Kidney tubule cell (primary cell): Measurements from ENCODE around the gene CXXC5.
"Not testable (repeated sequence)": the region's sequence is repeated elsewhere in the genome, so short reads cannot be mapped to it uniquely, and the experiment has no call there.

ENCODE experiments used
- DNase-seq: peaks from one replicate; pipeline ENCODE4 v3.0.0-alpha.2; 2018; ENCODE audit warnings: low spot score

Gene CXXC5

DNA sequence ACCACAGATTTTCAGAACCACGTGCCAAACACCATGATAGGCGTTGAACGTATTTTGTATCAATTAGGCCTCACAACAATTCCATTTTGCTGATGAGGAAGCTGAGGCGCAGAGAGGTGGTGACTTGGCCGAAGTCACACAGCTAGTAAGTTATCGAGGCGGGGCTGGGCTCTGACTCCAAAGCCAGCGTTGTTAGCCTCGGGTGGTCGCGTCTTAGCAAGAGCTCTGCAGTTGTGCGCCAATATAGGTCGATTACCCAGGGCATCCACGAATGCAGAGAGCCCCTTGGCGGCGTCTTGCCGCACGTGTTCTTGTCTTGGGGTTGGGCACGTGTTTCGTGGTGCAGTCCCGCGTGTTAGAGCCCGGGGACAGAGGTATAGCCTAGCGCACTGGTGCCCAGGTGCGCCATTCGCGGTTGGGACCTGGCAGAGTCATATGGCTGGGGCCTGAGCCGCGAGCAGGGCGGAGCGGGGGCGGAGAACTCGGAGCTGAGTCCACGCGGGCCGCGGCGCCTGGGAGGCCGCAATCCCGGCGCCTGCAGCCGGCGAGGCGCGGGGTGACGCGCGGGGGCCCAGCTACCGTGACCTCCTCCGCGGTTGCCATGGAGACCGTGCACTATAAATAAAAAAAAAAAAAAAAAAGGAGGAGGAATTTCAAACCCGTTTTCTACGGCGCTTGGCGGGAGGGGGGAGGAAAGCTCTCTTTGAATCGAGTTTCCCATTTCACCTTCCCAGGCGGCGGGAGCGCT lies 62.3 kb downstream of the CXXC5 start:
- DNase-seq = peak; percentile 90

DNA sequence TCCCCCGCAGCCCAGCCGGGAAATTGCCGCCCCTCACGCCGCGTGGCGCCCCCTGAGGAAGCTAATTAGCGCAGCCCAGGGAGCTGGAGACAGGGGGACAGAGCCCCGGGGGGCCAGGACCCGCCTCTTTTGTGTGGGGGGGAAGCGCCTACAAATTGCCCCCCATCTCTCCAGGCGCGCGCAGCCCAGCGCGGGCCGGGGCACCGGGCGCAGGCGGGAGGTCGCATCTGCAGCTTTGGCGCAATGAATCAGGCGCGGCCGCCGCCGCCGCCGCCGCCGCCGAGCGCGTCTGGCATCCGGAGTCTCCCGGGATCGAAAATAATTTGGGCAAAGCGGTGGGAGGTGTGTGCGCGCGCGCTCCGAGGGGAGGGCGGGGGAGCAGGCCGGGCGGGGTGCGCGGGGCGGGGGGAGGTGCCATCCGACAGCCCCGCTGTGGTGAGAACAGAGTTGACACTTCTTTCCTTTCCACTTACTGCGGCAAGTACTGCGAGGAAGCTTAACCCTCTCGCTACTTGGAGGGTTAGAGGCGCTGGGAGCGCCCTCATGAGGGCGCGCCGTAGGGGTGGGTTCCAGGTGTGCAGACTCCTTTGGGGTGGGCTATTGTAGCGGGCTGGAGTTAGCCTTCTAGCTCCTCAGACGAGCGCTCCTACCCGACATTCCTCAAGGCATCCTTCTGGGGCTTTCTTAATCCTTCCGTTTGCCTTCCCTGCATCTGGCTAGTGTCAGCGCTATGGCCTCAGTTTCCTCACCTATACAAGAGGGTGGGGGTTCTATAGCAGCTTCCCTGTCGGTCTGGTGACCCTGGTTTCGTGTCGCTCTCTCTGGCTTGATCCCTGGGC lies 63.1 kb downstream of the CXXC5 start:
- DNase-seq = peak; percentile 71

DNA sequence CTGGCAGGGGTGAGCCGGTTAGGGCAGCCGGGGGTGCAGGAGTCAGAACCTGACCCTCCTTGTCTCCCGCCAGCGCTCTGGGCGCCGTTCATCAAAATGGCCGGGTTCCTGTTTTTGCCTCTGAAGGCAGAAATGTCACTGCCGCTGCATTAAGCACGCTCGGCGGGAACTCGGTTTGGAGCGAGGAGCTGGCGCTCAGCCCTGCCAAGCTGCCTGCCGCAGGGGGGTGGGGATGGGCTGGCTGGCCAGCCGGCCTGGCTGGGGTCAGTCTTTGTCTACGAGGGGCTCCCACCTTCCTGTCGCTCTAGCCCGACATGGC lies 63.7 kb downstream of the CXXC5 start:
- no peak for DNase-seq

DNA sequence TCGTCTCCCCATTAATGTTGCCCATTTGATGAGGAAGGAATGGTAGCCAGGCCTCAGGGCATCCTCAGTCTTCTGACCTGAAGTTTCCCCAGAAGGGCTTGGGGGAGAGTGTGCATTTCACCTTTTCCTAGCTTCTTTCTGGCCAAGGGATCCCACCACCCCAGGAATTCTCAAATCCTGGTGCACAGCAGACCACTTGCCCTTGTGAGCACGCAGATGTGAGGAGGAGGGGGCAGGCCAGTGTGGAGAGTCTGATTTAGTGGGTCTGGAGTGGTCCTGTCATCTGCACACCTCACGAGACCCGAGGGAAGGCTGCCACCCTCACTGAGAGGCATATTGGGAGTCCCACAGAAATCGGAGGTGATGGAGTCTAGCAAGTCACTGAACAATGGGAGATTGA lies 64.3 kb downstream of the CXXC5 start:
- DNase-seq = no peak

DNA sequence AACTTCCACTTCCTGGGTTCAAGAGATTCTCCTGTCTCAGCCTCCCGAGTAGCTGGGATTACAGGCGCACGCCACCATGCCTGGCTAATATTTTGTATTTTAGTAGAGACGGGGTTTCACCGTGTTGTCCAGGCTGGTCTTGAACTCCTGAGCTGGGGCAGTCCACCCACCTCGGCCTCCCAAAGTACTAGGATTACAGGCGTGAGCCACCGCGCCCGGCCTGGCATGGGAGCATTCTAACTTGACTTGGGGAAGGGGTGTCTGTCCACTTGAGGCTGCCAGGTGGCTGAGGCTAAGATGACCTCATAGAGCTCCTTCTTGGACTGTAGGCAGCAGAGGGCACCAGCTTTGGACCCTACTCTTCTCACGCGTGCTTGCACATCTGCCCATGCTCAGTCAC lies 65.7 kb downstream of the CXXC5 start:
- not testable (repeated sequence) for DNase-seq

DNA sequence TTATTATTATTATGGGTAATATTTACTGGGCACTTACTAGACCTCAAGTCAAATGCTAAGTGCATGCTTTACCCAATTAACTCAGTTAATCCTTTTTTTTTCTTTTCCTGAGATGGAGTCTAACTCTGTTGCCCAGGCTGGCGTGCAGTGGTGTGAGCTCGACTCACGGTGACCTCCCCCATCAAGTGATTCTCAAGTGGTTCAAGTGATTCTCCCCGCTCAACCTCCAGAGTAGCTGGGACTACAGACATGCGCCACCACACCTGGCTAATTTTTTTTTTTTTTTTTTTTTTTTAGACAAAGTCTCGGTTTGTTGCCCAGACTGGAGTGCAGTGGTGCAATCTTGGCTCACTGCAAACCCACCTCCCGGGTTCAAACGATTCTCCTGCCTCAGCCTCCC lies 69.1 kb downstream of the CXXC5 start:
- no peak for DNase-seq

DNA sequence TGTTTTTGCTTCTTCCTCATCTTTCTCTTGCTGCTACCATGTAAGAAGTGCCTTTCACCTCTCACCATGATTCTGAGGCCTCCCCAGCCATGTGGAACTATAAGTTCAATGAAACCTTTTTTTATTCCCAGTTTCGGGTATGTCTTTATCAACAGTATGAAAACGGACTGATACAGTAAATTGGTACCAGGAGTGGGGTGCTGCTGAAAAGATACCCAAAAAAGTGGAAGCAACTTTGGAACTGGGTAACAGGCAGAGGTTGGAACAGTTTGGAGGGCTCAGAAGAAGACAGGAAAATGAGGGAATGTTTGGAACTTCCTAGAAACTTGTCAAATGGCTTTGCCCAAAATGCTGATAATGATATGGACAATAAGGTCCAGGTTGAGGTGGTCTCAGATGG lies 70.3 kb downstream of the CXXC5 start:
- DNase-seq = not testable (repeated sequence)

DNA sequence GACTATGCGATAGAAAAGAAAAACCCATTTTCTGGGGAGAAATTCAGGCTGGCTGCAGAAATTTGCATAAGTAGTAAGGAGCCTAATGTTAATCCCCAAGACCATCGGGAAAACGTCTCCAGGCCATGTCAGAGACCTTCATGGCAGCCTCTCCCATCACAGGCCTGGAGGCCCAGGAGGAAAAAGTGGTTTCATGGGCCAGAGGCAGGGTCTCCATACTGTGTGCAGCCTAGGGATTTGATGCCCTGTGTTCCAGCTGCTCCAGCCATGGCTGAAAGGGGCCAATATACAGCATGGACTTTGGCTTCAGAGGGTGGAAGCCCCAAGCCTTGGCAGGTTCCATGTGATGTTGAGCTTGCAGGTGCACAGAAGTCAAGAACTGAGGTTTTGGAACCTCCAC lies 71.8 kb downstream of the CXXC5 start:
- not testable (repeated sequence) for DNase-seq

DNA sequence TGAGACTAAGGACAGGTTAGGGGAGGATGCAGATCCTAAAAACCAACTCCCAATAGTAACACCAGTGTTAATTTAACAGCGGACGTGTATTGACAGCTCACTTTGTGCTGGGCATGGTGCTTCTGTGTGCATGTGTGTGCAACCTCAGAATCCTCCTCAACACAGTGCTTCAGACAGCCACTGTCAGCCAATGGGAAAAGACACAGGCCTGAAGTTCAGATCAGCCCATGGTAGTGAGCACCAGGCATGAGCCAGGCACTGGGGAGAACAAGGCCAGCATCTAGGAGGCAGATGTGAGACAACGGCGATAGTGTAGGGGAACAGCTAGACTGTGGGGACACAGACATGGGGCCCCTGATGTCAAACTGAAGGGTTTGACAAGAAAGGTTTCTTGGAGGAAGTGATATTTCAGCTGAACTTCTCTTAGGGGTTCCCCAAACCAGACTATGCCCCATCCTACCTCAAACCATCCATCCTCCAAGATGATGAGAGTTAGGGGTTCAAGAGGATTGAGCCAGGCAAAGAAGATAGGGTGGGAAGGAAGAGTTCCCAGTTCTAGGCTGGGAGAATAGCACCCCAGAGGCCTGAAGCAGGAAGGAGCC lies 75.9 kb downstream of the CXXC5 start:
- DNase-seq = no peak

DNA sequence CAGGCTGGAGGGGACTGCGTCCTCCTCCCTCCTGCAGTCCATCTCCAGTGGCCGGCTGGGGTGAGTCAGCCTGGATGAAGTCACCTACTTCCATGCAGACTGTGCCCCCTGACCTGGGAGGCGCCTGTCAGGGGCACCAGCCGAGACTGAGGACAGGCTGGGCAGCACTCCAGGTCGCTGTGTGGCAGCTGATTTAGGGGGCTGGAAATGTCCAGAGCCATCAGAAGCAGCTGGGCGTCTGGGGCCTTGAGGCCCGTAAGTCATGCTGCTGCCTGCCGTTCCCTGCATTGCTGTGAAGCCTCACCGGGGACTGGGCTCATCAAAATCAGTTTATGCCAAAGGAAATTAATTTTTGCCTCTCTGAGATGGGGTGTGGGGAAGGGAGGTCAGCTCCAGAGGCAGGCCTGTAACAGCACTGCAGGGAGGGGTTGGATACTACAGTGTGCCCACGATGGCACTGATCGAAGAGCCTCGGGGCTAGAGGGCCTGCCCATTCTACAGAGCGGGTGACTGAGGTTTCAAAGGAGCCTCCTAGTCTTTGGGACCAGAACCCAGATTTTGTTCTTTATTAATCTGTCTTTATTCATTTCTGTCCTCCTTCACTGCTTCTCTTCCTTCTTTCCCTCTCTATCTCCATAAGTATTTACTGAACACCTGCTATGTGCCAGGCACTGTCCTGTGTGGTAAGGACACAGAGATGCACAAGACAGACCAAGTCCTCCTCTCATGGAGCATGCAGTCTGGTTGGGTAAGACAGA lies 77.1 kb downstream of the CXXC5 start:
- DNase-seq = peak; percentile 92

DNA sequence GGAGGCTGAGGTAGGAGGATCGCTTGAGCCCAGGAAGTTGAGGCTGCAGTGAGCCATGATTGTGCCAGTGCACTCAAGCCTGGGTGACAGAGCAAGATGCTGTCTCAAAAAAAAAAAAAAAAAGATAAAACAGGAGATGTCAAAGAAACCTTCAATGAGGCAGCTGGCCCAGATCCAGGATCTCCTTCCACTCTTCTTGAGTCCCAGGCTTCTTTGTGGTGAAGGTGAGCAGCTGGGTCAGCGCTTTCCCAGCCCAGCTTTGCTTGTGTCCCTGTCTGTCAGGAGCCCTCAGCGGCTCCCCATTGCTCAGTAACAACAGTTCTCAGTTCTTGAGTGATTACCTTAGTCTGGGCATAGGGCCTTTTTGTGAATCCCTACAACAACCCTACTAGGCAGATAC lies 78.1 kb downstream of the CXXC5 start:
- peak; percentile 52 for DNase-seq

DNA sequence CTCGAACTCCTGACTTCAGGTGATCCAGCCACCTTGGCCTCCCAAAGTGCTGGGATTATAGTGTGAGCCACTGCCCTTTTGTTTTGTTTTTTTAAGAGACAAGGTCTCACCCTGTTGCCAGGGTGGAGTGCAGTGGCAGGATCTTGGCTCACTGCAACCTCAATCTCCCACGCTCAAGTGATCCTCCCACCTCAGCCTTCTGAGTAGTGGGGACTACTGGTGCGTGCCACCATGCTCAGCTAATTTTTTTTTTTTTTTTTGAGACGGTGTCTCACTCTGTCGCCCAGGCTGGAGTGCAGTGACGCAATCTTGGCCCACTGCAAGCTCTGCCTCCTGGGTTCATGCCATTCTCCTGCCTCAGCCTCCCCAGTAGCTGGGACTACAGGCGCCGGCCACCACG lies 79.5 kb downstream of the CXXC5 start:
- peak; percentile 95 for DNase-seq

DNA sequence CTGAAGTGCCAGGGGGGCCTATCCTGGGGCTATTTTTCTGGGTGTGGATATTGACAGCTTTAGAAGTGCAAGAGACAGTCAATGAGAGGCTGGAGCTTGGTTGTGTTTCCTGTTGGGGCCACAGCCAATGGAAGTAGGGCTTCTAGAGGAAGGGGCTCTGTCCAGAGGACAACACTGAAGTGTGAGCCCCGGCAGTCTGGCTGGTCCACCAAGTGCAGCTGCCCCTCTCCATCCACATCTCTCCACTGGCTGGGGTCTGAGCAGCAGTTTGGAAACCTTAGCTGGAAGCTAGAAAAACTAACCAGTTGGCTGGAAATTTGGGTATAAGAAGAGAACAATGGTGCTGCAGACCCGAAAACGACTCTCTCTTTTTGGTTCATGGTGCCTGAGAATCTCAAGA lies 83.1 kb downstream of the CXXC5 start:
- DNase-seq = no peak

DNA sequence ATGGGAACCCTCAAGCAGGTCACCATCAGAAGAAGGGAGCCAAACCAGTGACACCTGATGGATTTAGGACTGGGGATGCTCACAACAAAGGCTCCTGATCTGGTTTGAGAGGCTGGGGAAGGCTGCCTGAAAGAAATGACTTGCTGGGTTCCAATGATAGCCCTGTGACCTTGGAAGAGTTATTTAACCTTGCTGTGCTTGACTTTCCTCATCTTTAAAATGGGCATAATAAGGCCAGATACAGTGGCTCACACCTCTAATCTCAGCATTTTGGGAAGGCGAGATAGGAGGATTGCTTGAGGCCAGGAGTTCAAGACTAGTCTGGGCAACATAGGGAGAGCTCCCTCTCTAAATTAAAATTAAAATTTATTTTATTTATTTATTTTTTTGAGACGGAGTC lies 83.9 kb downstream of the CXXC5 start:
- no peak for DNase-seq

DNA sequence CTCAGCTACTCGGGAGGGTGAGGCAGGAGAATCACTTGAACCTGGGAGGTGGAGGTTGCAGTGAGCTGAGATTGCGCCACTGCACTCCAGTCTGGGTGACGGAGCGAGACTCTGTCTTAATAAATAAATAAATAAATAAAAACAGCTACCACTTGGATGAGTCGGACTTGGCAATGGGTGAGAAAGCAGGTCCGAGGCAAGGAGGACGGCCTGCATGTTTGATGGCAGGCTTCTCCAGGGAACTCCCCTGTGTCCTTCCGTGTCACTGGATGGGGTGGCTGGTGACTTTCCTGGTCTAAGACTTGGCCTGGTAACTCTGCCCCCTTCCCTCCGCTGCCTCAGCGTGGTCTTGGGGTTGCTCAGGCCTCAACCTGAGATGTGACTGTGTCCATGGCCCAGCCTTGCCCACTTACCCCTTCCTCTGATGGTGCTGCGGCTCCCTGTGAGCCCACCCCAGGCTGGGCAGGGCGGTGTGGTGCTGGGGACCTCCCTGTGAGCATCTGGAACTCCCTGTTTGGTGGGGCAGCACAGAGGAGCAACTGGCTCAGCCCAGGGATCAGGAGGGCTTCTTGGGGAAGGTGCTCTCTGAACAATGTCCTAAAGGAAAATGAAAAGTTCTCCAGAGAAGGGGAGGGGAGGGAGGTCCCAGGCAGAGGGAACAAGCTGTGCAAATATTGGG lies 85.0 kb downstream of the CXXC5 start:
- no peak for DNase-seq
